Measurements from ENCODE around the gene UCMA.

UCMA gene

DNA sequence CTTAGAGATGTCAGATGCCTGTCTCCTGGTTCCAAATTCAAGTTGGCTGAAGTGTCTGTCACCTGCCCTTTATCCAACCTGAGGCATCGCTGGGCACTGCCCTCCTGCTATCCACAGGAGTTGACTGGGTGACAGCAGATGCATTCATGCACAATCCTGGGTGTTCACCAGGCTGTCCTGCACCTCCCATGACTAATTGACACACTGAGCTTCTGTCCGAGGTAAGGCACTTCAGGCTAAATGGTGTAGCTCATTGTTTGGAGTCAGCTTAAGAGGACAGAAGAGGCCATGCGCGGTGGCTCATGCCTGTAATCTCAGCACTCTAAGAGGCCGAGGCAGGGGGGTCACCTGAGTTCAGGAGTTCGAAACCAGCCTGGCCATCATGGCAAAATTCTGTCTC, 2.4 kb downstream of the UCMA start:
- DNase-seq (ENCODE audit: low read depth), result no peak
- TF ChIP-seq, protein P1, sequence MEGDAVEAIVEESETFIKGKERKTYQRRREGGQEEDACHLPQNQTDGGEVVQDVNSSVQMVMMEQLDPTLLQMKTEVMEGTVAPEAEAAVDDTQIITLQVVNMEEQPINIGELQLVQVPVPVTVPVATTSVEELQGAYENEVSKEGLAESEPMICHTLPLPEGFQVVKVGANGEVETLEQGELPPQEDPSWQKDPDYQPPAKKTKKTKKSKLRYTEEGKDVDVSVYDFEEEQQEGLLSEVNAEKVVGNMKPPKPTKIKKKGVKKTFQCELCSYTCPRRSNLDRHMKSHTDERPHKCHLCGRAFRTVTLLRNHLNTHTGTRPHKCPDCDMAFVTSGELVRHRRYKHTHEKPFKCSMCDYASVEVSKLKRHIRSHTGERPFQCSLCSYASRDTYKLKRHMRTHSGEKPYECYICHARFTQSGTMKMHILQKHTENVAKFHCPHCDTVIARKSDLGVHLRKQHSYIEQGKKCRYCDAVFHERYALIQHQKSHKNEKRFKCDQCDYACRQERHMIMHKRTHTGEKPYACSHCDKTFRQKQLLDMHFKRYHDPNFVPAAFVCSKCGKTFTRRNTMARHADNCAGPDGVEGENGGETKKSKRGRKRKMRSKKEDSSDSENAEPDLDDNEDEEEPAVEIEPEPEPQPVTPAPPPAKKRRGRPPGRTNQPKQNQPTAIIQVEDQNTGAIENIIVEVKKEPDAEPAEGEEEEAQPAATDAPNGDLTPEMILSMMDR (conservative IDR thresholded peaks at IDR 0.05; ENCODE audit: low read length), result no peak
- H3K4me3 ChIP-seq (ENCODE audit: low read length), result no peak overlapping the region

GRCh38 chr10:13231190-13231589, 3.0 kb downstream of the UCMA start:
- TF ChIP-seq, protein P1 (conservative IDR thresholded peaks at IDR 0.05; ENCODE audit: low read length), result no peak
- DNase-seq (ENCODE audit: low read depth), result no peak
- H3K4me3 ChIP-seq (ENCODE audit: low read length), result no peak overlapping the region

GRCh38 chr10:13227031-13227430, 7.1 kb downstream of the UCMA start:
- DNase-seq (ENCODE audit: low read depth), result no peak
- TF ChIP-seq, protein P1 (conservative IDR thresholded peaks at IDR 0.05; ENCODE audit: low read length), result no peak

DNA sequence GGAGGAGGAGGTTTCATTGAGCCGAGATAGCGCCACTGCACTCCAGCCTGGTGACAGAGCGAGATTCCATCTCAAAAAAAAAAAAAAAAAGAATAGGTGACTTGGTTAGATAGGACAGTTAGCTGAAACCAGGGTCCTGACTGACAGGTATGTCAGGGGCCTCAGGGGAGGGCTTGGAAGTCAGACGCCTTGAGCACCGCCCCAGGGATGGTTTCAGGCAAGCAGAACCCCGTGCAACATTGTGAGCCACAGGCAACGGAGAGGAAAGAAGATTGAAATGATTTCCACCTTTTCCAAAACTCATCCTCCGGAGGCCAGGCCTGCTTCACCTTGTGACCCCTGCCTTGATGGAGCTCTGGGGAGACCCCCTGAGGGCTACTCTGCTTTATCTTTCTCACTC, 8.6 kb downstream of the UCMA start:
- TF ChIP-seq, protein P1 (conservative IDR thresholded peaks at IDR 0.05; ENCODE audit: low read length), result no peak
- H3K4me3 ChIP-seq (ENCODE audit: low read length), result no peak overlapping the region

More at GRCh38 chr10:13227031-13227430, 7.1 kb downstream of the UCMA start:
- H3K4me3 ChIP-seq (ENCODE audit: low read length), result no peak overlapping the region

DNA sequence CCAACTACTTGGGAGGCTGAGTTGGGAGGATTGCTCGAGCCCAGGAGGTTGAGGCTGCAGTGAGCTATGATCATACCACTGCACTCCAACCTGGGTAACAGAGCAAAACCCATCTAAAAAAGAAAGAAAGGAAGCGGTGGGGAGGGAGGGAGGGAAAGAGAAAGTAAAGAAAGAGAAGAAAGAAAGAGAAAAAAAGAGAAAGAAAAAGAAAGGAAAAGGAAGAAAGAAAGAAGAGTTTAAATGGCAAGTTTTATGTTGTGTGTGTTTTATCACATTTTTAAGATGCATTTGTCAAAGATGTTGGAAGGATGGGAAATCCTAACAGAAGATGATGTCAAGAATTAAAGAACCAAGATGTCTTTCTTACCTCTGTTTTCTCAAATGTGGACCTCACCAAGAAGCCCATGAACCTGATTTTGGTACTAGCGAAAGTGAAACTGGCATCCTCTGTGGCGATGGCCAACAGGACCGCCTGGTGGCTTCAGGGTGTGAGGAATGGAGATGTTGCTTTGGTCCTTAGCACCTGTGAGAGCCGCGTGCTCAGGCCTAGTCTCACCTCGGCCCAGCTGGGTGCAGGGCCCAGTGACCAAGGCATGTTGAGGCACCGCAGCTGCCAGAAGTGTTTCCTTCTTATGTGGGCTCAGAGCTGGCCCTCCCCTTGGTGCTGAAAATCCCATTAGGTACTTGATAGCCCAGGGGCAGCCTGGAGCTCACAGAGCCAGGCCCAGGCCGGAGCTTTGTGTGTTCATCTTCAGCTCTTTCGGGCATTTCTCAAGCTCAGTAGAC, 9.8 kb downstream of the UCMA start:
- TF ChIP-seq, protein P1 (conservative IDR thresholded peaks at IDR 0.05; ENCODE audit: low read length), result no peak
- H3K4me3 ChIP-seq (ENCODE audit: low read length), result no peak overlapping the region
- DNase-seq (ENCODE audit: low read depth), result no peak

More for the DNA sequence above, 8.6 kb downstream of the UCMA start:
- no peak for DNase-seq (ENCODE audit: low read depth)

DNA sequence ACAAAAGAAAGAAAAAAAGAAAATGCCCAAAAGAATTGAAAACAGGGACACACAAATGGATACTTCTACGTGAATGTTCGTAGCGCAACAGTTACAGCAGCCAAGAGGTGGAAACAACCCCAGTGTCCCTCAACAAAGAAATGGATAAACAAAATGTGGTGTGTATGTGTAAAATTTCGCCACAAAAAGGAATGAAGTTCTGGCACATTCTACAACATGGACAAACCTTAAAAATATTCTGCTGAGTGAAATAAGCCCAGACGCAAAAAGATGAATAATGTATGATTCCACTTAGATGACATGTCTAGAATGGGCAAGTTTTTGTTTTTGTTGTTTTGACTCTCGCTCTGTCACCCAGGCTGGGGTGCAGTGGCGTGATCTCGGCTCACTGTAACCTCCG, 10.9 kb downstream of the UCMA start:
- H3K4me3 ChIP-seq (ENCODE audit: low read length), result no peak overlapping the region
- no peak for DNase-seq (ENCODE audit: low read depth)
- TF ChIP-seq, protein P1 (conservative IDR thresholded peaks at IDR 0.05; ENCODE audit: low read length), result no peak

GRCh38 chr10:13222566-13222965, 11.6 kb downstream of the UCMA start:
- TF ChIP-seq, protein P1 (conservative IDR thresholded peaks at IDR 0.05; ENCODE audit: low read length), result no peak
- no peak for DNase-seq (ENCODE audit: low read depth)
- no peak overlapping the region for H3K4me3 ChIP-seq (ENCODE audit: low read length)
